Panc1 (cell line): Measurements from ENCODE around the gene TMEM131.

Source experiments
- POLR2AphosphoS5 ChIP-seq: IDR thresholded peaks from 2 replicates; pipeline ENCODE4 v1.6.1; 2012; ENCODE audit warnings: mild to moderate bottlenecking, low read depth, low read length, moderate library complexity
- REST ChIP-seq, 2 experiments: IDR thresholded peaks; 2 replicates each; pipeline ENCODE4 v1.6.1; 2011 to 2012; ENCODE audit warnings: low read depth in 2 of 2, control low read depth in 1 of 2, low read length in 1 of 2, mild to moderate bottlenecking in 1 of 2, moderate library complexity in 1 of 2; ENCODE audit not compliant: insufficient read depth in 1 of 2
- SIN3A ChIP-seq: IDR thresholded peaks from 2 replicates; pipeline ENCODE4 v1.6.1; 2012; ENCODE audit warnings: low read depth, mild to moderate bottlenecking, low read length, moderate library complexity, borderline replicate concordance; ENCODE audit not compliant: insufficient read depth
- TCF7L2 ChIP-seq: IDR thresholded peaks from 2 replicates; pipeline ENCODE4 v1.6.1; 2011; ENCODE audit warnings: mild to moderate bottlenecking, low read depth, low read length, inconsistent platforms
- TF ChIP-seq, protein P1 (sequence below): fragments of 450-650 bp; IDR thresholded peaks from 2 replicates; pipeline ENCODE4 v1.5.1; 2017; ENCODE audit warnings: mild to moderate bottlenecking

GRCh38 chr2:97724501-97724900, 271.2 kb downstream of the TMEM131 start:
- TF ChIP-seq, protein P1, sequence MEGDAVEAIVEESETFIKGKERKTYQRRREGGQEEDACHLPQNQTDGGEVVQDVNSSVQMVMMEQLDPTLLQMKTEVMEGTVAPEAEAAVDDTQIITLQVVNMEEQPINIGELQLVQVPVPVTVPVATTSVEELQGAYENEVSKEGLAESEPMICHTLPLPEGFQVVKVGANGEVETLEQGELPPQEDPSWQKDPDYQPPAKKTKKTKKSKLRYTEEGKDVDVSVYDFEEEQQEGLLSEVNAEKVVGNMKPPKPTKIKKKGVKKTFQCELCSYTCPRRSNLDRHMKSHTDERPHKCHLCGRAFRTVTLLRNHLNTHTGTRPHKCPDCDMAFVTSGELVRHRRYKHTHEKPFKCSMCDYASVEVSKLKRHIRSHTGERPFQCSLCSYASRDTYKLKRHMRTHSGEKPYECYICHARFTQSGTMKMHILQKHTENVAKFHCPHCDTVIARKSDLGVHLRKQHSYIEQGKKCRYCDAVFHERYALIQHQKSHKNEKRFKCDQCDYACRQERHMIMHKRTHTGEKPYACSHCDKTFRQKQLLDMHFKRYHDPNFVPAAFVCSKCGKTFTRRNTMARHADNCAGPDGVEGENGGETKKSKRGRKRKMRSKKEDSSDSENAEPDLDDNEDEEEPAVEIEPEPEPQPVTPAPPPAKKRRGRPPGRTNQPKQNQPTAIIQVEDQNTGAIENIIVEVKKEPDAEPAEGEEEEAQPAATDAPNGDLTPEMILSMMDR = no peak
- no peak for TF ChIP-seq SIN3A
- no peak for TF ChIP-seq TCF7L2
- TF ChIP-seq POLR2AphosphoS5 = no peak
- TF ChIP-seq REST (IDR thresholded peaks at IDR 0.05; ENCODE audit: insufficient read depth in 1 of 2, low read depth in 2 of 2, low read length in 1 of 2) = no peak
